ENCODE results near the gene RPP25L.

RPP25L gene

GRCh38 chr9:34565856-34566255 is 46.0 kb downstream of the RPP25L start:
- DNase-seq = no peak

GRCh38 chr9:34564617-34565016 is 47.3 kb downstream of the RPP25L start:
- no peak for DNase-seq

DNA sequence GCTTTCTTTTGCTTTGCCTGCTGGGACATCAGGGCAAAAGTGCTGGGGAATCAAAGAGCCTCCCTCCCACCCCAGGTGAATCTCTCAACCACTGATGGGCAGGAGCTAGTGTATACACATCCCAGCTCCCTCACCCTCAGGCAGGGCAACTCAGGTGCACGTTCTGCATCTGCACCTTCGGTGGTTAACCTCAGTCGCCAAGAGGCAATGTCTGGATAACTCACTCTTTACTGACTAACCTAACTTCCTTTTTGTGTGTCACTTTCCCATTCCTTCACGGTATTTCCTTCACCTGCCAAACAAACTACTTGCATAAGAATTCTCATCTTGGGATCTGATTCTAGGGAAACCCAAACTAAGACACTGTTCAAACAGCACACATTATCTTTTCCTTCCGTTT is 48.6 kb downstream of the RPP25L start:
- no peak for DNase-seq

DNA sequence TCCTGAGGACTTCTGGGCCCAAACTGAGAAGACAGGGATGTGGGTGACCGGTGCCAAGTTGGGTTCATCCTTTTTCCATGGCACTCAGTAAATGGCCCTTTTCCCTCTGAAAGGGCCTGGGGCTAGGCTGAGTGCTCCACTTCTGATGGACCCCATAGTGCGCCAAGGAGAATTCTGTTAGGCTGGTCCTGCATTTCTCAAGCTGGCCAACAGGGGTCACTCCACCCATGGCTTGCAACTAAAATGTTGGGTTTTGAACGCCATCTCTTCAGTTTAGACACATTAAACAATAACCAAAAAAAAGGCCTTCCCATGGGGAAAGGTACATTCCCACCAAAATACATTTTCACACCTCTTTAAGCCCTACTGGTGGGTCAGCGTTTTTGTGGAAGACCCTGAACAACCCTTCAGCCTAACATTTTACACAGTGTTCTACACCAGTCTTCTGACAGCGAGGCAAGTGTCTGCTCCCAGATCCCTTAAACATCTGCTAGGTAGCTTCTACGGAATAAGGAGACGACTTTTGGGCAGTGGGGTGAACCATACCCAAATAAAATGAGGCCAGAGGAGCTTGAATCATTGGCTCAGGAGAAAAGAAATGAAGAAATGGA is 49.7 kb downstream of the RPP25L start:
- peak; percentile 28 for DNase-seq

DNA sequence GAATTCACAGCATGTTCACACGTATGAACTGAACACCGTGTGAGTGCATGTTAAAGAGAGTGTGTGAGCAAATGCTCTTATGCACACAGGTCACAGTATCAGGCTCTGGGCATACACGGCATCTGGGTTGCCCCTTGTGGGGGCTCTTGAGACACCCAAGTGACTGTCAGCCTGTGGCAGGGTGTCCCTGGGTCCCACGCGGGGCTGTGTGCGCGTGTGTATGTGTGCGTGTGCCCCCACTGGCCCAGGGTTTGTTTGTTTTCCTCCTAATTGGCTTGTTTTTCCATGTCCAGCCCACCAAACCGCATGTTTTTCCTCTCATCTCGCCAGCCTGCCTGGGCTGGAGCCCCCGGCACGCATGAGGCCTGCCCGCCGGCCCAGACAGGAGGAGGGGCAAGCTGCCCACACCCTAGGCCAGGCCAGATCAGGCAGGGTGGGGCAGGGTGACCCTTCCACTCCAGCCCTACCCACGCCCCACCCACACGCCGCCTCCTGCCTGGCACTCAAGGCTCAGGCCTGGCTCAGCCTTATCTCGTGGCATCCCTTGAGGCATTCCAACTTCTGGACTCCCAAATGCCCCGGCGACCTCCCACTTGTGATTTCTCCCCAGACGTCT is 51.2 kb downstream of the RPP25L start:
- DNase-seq = no peak

Data from hematopoietic multipotent progenitor cell treated with erythropoietin and hydrocortisone succinate and interleukin-3 and kit ligand, for 4 days (in vitro differentiated cells).